ENCODE measurements around the gene PRODH. TPM values are rescaled to one million over a fixed set of nuclear protein-coding genes. Genes with fewer than 3 reads are reported as not detected.
"Not testable (repeated sequence)": the region's sequence is repeated elsewhere in the genome, so short reads cannot be mapped to it uniquely, and the experiment has no call there.

Gene PRODH
- total RNA-seq, 1 experiment from 2014 or later = 0.40 TPM

DNA sequence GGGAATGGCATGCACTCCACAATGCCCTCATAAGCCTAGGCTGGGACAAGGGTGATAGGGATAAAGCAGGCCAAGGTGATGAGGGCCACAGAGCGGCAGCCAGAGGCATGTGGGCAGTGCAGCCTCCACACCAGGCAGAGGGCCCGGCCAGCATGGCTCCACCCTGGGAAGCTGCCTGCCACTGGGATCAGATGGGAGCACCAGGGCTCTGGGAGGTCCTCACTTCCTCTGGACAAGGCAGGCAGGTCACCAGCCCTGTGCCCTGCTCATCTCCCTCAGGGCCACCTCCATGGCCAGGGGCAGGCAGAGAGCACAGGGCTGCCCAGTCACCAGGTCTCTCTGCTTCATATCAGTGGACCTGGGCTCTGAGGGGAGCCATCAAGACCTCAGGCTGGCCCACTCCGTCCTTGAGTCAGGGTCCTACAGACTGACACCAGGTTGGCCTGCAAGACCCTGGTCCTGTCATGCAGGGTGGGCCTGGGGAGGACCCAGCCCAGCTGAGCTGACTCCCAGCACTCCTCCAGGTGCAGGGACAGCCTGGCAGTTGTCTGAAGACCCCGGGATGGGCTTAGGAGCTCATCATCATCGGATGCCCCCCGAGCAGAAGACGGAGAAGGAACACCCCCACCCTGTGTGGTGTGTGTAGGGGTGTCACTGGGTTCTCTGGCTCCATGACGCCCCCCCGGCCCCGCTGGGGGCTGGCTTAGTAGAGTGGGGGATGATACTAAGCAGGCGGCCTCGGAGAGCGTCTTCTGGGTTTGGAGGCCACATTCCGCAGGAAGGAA, 33.3 kb upstream of the PRODH start:
- not testable (repeated sequence) for DNase-seq (ENCODE audit: extremely low read depth, low read depth)

DNA sequence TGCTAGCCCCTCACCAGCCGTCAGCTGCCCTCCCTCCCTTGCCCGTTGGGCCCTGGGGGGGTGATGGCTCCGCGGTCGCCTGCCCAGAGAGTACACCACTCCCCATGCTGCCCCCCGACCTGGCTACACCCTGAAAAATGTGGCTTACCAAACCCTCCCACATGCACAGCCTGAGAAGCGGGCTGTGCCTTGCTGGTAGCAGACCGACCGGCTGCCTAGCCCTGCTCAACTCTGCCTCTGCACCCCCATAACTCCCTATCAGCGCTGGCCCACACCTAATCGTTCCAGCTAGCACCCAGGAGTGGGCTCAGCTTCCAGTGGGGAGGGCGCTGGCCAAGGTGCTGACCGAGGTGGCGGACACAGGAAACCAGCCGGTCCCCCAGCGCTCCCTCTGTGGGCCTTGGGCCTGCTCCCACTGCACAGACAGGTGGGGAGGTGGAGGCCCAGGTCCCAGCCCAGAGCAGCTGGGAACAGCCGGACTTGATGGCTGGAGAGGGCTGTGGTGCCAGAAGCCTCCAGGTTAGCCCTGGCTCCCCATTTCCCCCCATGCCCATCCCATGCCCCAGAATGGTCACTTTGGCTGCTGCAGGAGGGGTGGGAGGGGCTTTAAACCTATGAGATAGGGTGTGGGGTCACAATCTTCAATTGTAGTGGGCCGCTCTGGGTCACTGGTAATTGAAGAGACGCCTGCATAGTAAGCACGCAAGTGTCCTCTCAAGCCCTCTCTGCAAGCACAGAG, 32.1 kb upstream of the PRODH start:
- no peak for DNase-seq (ENCODE audit: extremely low read depth, low read depth)

DNA sequence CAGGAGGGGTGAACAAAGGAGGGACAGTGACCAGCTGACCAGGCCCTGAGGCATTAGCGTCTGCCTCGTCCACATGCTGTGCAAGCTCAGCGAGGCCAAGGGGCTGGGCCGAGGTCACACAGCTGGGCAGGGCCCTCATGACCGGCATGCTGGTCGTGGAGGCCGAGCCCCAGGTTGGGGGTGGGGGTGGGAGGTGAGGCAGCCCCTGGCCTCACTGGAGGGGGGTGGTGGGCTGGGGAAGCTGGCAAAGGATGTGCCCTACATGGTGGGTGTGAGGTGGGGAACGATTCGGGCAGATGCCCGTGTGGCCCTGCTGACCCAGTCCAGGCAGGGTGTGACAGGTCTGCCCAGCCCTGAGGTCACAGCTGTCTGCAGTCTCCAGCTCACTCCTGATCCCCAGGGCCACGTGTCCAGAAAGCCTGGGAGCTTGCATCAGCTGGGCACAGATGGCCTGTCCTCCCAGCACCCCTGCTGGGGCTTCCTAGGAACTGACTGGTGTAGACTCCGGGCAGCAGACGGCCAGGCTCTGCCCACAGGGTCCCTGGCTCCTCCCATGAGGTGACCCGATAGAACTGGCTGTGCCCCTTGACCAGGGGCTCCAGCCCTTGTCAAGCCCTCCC, 31.4 kb upstream of the PRODH start:
- DNase-seq (ENCODE audit: extremely low read depth, low read depth) = peak; percentile 30

DNA sequence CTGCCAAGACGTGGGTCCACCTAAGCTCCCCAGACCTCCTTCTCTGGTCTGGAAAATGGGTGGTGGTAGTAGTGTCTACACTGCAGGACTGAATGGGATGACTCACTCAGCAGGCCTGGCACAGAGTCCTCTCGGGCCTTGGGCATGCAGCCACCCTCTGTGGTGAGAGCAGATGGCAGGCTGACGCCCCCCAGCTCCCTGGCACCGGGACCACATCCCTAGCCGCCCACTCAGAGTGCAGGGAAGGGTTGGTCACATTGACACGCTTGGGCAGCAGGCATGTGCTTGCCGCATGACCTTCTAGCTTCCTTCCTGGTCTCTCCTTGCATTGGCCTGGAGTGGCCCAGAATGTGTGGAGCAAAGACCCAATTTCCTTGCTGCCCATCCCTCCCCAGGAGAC, 30.7 kb upstream of the PRODH start:
- no peak for DNase-seq (ENCODE audit: extremely low read depth, low read depth)

DNA sequence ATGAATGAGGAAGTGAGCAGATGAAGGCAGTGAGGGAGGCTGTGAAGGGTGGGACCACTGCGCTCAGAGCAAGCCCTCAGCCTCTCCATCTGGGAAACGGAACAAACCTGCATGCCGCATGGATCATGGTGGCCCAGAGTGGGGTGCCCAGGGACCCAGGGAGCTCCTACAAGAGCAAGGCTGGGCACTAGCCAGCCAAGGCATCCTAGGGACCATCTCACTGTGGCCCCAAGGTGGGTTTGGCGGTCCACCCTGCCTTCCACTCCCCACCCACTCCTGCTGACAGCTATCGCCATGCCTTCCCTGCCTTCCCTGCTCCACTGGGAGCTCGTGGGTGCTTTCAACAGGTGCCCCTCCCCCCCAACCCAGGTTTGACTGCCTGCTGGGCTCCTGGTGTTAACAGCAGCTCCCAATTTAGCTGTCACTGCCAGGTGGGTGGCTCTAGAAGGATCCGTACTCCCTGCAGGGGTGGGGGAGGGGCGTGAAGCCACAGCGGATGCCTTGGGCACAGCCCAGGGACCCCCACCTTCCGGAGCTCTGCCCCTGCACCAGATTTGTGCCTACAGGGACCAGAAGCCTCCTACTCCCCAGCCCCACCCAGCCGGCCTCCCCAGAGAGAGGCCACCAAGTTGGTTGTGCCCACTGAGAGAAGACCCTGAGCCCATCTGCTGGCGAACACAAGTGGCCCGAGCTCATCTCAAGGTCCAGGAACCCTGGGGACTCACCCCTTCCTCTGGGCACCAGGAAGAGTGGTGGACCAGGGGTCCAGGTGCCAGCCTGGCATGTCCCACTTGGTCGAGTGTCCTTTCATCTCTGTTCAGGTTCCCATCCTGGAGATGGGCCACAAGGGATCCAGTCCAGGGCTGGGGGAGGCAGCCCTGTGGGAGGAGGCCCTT, 29.7 kb upstream of the PRODH start:
- DNase-seq (ENCODE audit: extremely low read depth, low read depth) = no peak

DNA sequence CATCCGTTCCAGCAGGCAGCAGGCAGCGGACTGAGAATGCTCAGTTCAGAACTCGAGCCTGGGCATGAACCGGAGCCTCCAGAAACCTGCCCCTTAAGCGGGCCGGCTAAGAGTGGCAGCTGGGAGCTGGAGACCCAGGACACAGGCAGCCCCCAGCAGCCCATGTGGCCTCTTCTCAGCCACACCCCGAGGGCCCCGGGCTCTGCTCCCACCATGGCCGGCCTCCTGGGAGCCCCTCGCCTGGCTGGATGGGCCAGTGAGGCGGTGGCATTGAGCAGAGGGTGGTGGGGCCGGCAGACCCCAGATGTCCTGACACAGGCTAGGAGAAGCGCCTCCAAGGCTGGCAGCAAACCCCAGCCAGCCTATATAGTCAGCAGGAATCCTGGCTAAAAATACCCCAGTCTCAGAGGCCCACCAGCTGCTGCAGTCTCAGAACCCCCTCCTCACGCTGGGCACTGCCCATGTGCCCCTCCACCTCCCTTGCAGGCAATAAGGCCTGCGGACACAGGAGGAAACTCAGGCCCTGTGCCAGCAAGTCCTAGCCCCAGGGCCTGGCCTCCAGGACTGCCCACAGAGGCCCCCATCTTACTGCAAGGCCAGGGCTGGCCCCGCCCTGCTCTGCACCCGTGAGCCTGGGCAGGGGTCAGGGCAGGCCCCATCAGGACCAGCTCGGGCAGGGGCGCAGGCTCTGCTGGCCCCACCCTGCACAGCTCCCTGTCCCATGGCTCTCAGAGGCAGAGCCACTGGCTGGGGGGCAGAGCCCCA, 28.6 kb upstream of the PRODH start:
- DNase-seq (ENCODE audit: extremely low read depth, low read depth) = not testable (repeated sequence)

DNA sequence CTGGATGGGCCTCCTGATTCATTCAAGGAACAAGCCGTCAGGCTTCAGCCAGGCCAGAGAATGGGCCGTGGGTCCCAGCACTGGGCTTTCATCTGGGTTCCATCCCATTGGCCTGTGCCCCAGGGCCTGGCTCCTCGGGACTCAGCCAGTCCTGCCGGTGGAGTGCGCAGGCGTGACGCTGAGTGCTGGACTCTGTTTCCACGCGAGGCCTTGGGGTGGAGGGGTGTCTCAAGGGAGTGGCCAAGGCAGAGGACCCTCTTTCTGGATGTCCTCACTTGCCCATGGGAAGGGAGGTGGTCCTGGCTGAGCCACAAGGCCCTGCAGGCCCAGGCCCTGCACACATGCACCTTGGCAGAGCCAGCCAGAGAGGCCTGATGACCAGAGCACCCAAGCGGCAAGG, 28.0 kb upstream of the PRODH start:
- not testable (repeated sequence) for DNase-seq (ENCODE audit: extremely low read depth, low read depth)

DNA sequence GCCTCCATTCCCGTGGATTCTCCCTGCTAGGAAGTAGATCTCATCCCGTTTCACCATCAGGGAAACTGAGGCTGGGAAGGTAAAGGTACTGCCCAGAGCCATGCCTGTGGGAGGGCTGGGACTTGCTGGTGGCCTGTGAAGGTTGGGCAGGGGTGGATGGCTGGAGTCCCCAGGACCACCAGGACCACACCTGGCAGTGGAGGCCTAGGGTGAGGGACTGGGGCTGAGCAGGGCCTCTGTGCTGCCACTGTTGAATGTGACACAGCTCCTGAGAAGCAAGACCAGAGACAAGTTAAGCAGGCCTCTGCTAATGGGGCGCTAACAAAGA, 26.2 kb upstream of the PRODH start:
- DNase-seq (ENCODE audit: extremely low read depth, low read depth) = no peak

DNA sequence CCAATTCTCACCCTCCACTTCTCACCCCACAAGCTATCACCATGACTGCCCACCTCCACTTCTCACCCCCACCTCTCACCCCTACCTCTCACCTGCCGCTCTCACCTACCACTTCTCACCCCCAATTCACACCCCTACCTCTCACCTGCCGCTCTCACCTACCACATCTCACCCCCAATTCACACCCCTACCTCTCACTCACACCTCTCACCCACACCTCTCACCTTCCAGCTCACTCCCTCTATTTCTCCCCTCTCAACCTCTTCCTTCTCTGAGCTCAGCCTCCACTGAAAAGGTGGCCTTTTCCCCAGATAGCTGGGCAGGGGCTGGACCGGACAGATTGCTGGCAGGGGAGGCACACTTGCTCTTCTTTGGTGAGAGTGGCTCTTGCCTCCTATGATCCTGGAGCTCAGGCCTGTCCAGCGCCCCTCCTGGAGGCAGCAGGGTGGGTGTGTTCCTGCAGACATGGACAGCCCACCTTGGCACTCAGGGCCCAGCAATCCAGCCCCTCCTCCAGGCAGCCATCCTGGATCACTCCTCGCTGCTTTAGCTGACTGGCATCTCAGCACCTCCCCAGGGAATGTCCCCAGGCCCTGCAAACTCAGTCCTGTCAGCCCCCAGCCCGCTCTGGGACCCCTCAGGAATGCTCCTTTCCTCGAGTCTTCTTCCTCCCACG, 25.7 kb upstream of the PRODH start:
- not testable (repeated sequence) for DNase-seq (ENCODE audit: extremely low read depth, low read depth)

DNA sequence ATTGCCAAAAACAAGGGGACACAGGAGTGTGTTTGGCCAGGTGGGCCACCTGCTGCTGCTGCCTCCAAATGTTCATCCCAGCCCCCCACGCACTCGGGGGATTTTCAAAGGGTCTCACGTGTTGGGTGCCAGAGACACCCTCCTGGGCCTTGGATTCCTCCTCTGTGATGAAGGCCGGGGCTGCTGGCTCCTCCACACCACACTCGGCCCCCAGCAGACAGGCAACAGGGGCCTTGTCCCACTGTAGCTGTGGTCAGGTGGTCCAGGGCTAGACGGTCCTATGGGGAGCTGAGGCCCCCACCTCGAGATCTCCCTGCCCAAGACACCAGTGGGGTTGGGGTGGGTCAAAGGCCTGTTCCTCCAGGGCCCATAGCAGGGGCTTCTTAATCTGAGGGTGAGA, 25.1 kb upstream of the PRODH start:
- DNase-seq (ENCODE audit: extremely low read depth, low read depth) = not testable (repeated sequence)

DNA sequence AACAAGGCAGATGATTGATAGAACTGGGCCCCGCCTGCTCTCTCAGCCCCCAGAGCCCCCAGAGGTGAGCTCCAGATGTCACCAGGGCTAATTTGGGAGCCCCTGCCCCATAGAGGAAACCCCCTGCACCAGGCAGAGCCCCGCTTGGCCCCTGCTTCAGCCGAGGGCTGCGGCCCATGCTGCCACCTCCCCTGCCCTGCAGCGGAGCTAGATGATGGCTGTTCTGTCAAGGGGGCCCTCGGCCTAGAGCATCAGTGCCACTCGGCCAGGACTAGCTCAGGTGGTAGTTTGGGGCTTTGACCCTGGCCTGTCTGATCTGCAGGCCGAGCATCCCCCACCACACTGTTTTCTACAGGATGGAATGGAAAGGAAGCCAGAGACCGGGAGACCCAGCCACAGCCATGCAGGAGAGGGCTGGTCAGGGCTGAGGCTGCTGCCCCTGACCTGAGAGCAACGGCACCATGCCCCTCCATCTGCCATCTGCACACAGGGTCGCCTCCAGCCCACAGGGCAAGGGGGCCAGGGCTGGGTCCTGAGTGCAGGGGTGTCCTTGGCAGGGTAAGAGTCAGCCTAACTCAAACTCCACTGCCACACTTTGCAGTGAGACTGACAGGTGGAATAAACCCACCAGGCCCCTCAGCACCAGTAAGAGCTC, 24.2 kb upstream of the PRODH start:
- DNase-seq (ENCODE audit: extremely low read depth, low read depth) = not testable (repeated sequence)

DNA sequence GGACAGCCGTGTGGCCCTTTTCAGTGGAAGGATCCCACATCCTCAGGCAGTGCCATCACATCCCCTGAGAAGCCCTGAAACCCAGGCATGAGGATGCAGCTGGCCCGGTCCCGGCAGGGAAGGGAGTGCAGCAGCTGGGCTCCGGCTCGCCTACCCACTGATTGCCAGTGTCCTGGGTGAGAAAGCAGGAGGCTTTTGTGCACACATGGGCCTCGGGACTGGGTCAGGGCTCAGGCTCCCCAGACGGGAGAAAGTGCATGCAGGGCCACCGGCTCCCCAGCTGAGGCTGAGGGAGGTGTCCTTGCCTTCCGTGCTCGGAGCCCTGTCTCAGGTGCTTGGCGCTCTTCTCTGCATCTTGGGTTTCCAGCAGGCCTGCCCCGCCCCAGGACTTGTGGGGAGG, 23.6 kb upstream of the PRODH start:
- not testable (repeated sequence) for DNase-seq (ENCODE audit: extremely low read depth, low read depth)

DNA sequence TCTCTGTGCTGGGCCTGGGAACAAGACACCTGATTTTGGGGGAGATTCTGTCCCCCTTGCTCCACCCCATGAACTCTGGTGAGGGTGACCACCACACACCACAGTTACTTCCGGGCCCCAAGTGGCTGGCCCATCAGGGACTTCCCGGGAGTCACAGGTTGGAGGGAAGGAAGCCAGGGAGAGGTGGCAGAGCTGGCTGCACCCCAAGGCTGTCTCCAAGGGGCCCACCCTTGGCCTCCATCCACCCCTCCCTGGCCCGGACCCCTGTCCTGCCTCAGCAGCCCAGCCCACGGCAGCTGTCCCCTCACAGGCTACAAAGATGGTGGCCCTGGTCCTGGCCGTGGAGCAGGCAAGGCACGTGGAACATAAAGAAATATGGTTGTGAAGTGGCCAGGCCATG, 23.2 kb upstream of the PRODH start:
- DNase-seq (ENCODE audit: extremely low read depth, low read depth) = not testable (repeated sequence)

DNA sequence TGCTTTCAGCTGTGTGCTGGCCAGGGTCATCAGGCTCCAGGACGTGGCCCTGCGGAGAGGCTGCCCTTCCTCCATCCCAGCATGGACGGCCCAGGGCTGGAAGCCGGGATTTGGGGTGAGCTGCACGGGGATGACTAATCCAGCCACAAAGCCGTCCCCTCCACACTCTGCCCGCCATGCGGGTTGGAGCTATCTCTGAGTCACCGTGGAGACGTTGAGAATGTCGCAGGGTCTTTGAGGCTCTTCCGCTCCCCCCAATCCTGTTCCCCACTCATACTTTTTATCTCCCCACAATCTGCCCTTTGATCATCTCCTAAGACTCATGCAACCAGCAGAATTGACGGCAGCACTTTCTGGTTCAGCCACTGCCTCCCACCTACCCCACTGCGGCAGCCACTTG, 22.6 kb upstream of the PRODH start:
- DNase-seq (ENCODE audit: extremely low read depth, low read depth) = not testable (repeated sequence)

DNA sequence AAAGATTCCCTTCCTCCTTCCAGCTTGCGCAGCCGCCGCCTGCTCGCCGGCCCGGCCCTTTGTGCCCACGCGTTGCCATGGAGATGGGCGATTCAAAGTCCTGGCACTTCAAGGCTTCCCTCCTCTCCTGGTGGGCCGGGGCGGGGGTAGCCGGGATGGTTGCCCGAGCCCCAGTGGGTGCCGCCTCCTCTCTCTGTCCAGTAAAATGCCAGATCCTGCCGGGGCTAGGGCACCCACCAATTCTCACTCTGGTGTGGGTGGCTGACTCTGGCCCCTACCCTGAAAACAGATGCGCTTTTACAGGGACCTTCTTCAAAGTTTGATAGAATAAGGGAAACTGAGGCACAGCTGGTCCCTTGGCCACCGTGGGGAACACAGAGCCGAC, 22.2 kb upstream of the PRODH start:
- DNase-seq (ENCODE audit: extremely low read depth, low read depth) = not testable (repeated sequence)

DNA sequence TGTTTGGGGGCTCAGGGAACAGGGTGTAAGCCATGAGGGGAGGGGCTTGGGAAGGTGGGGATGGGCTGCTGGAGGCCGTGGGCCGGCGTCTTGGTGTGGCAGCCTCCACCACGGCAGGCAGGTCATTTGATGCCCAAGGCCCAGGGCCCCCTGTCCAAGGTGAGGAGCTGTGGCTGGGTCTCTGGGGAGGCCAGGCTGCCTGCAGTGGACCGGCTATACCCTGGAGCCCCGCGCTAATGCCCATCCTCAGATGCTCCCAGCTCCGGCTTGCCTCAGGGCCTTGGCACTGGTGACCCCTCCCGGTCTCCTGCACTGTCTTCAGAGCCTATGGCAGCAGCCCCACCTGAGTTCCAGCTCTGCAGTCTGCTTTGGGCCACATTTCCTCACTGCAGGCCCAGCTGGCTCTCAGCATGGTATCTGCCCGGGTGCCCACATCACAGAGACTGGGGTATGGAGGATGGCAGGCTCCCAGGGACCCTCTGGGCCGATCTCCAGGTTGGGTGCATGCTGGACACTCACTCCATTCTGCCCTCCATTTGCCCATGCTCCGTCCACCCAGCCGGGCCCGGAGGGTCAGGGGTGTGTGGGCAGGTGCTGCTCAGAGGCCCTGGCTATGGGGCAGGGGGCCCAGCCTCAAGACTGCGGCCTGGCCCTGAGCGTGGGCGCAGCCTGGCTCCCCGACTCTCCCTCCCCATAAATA, 21.7 kb upstream of the PRODH start:
- not testable (repeated sequence) for DNase-seq (ENCODE audit: extremely low read depth, low read depth)

DNA sequence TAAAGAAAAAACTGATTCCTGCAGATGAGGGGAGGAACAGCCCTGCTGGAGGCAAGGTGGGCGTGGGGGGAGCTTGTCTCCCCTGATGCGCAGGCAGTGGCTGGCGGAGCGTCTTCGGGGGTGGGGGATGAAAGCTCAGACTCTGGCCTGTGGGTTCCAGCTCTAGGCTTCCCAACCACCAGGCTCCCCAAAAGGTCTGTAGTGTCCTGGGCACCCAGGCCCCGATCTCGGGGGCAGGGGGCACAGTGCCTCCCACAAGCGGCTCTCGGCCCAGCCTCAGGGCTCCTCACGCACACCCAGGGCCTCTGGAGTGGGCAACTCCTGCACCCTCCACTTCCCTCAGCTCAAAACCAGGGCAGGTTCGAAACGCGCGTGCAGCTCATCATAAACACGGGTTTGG, 20.9 kb upstream of the PRODH start:
- not testable (repeated sequence) for DNase-seq (ENCODE audit: extremely low read depth, low read depth)

Data from NCI-H460 (cell line).